Dermis microvascular lymphatic vessel endothelial cell (primary cell): ENCODE results near the gene BCAP31. TPM values are rescaled to one million over a fixed set of nuclear protein-coding genes. Genes with fewer than 3 reads are reported as not detected.
A peak's percentile ranks its signal among the peaks of the same experiment; 100 is the strongest.
"Not testable (repeated sequence)": the region's sequence is repeated elsewhere in the genome, so short reads cannot be mapped to it uniquely, and the experiment has no call there.

Source experiments
- DNase-seq, 2 donors: peaks; one replicate each; pipeline versions ENCODE4 v3.0.0 to v3.0.0-alpha.2; 2010; ENCODE audit warnings: low read depth in 2 of 2
- total RNA-seq: library from RNA; depleted of rRNA; stranded (reverse); fragments of >200 nt; gene quantifications from 2 replicates; pipeline ENCODE4 v1.2.1, GENCODE V29; 2014

BCAP31 gene
- total RNA-seq, 1 donor from 2014 or later: 341 TPM

- DNase-seq: not testable (repeated sequence)
Observed at GRCh38 chrX:153696538-153696937, 27.6 kb downstream of the BCAP31 start.

GRCh38 chrX:153696100-153696499 lies 28.1 kb downstream of the BCAP31 start:
- no peak for DNase-seq

GRCh38 chrX:153694687-153695270 lies 29.4 kb downstream of the BCAP31 start:
- DNase-seq: no peak

- DNase-seq: not testable (repeated sequence)
Observed at GRCh38 chrX:153694256-153694655, 29.9 kb downstream of the BCAP31 start.

GRCh38 chrX:153693216-153694086 lies 30.7 kb downstream of the BCAP31 start:
- DNase-seq: no peak

GRCh38 chrX:153692611-153693156 lies 31.5 kb downstream of the BCAP31 start:
- no peak for DNase-seq

- no peak for DNase-seq
Observed at GRCh38 chrX:153692003-153692402, 32.2 kb downstream of the BCAP31 start.

- not testable (repeated sequence) for DNase-seq
Observed at GRCh38 chrX:153691032-153691827, 33.0 kb downstream of the BCAP31 start.

GRCh38 chrX:153690466-153690865 lies 33.7 kb downstream of the BCAP31 start:
- DNase-seq: no peak

GRCh38 chrX:153689654-153690465 lies 34.3 kb downstream of the BCAP31 start:
- no peak for DNase-seq

- DNase-seq: peak in 1 of 2 donors; percentile 17
Observed at GRCh38 chrX:153688911-153689590, 35.1 kb downstream of the BCAP31 start.

GRCh38 chrX:153688506-153688905 lies 35.7 kb downstream of the BCAP31 start:
- no peak for DNase-seq

- DNase-seq: no peak
Observed at GRCh38 chrX:153688071-153688470, 36.1 kb downstream of the BCAP31 start.

GRCh38 chrX:153687121-153688039 lies 36.8 kb downstream of the BCAP31 start, which contains the start of gene SLC6A8:
Gene SLC6A8, plus strand, starts transcription at chrX:153687926. Its CDS starts 649 bp downstream, at chrX:153688575.
- peak in 1 of 2 donors; percentile 57 for DNase-seq

GRCh38 chrX:153686711-153687110 lies 37.5 kb downstream of the BCAP31 start:
- no peak for DNase-seq

GRCh38 chrX:153685751-153686696 lies 38.2 kb downstream of the BCAP31 start:
- no peak for DNase-seq

GRCh38 chrX:153685156-153685536 lies 39.0 kb downstream of the BCAP31 start:
- no peak for DNase-seq
